ENCODE results near the gene GPA33. TPM values are rescaled to one million over a fixed set of nuclear protein-coding genes. Genes with fewer than 3 reads are reported as not detected.
"Not testable (repeated sequence)": the region's sequence is repeated elsewhere in the genome, so short reads cannot be mapped to it uniquely, and the experiment has no call there.

Gene GPA33
- total RNA-seq, 4 donors from 2014 or later = 15.7 to 397 (median 317) TPM

- Histone ChIP-seq H3K4me1 (no peaks in the 10 kb centered on the region), H3K4me3 (no peak overlapping the region), H3K36me3 (no peaks in the 10 kb centered on the region), H3K27me3 (no peaks in the 10 kb centered on the region), H3K27ac (no peak overlapping the region), H3K9me3 (no peaks in the 10 kb centered on the region)
- no peak for DNase-seq
- TF ChIP-seq CTCF (IDR thresholded peaks at IDR 0.05) = no peak
- no peak for TF ChIP-seq POLR2A (IDR thresholded peaks at IDR 0.05)
Observed at GRCh38 chr1:167033646-167034045, 56.5 kb downstream of the GPA33 start.

GRCh38 chr1:167029553-167029952 lies 60.6 kb downstream of the GPA33 start:
- H3K9me3 ChIP-seq, H3K4me1 ChIP-seq, DNase-seq, H3K36me3 ChIP-seq, H3K27ac ChIP-seq, H3K4me3 ChIP-seq, H3K27me3 ChIP-seq: not testable (repeated sequence)

- DNase-seq = no peak
- Histone ChIP-seq H3K36me3 (no peaks in the 10 kb centered on the region), H3K4me3 (no peak overlapping the region), H3K27ac (no peak overlapping the region), H3K27me3 (no peaks in the 10 kb centered on the region), H3K9me3 (no peaks in the 10 kb centered on the region), H3K4me1 (no peaks in the 10 kb centered on the region)
- TF ChIP-seq CTCF (IDR thresholded peaks at IDR 0.05) = no peak
- no peak for TF ChIP-seq POLR2A (IDR thresholded peaks at IDR 0.05)
Observed at GRCh38 chr1:167022384-167022783, 67.8 kb downstream of the GPA33 start.

- TF ChIP-seq POLR2A (IDR thresholded peaks at IDR 0.05) = no peak
- no peak for TF ChIP-seq CTCF (IDR thresholded peaks at IDR 0.05)
- Histone ChIP-seq H3K9me3 (no peaks in the 10 kb centered on the region), H3K36me3 (no peaks in the 10 kb centered on the region), H3K4me1 (no peaks in the 10 kb centered on the region), H3K27me3 (no peaks in the 10 kb centered on the region), H3K4me3 (no peak overlapping the region), H3K27ac (no peak overlapping the region)
- DNase-seq = no peak
Observed at GRCh38 chr1:167016100-167016750, 74.0 kb downstream of the GPA33 start.

- no peak overlapping the region for H3K27ac ChIP-seq
- no peaks in the 10 kb centered on the region for H3K9me3 ChIP-seq
- H3K4me1 ChIP-seq = no peaks in the 10 kb centered on the region
- TF ChIP-seq POLR2A (IDR thresholded peaks at IDR 0.05) (no peak), CTCF (IDR thresholded peaks at IDR 0.05) (no peak)
- H3K36me3 ChIP-seq = no peaks in the 10 kb centered on the region
- no peak for DNase-seq
- H3K27me3 ChIP-seq = no peaks in the 10 kb centered on the region
- H3K4me3 ChIP-seq = no peak overlapping the region
Observed at GRCh38 chr1:167013108-167013929, 76.9 kb downstream of the GPA33 start.

GRCh38 chr1:167012570-167012969 lies 77.6 kb downstream of the GPA33 start:
- Histone ChIP-seq H3K27ac (no peak overlapping the region), H3K4me1 (no peaks in the 10 kb centered on the region), H3K9me3 (no peaks in the 10 kb centered on the region), H3K4me3 (no peak overlapping the region), H3K36me3 (no peaks in the 10 kb centered on the region), H3K27me3 (no peaks in the 10 kb centered on the region)
- no peak for DNase-seq
- TF ChIP-seq CTCF (IDR thresholded peaks at IDR 0.05) (no peak), POLR2A (IDR thresholded peaks at IDR 0.05) (no peak)

All from Peyer's patch (tissue), 4 donors.